ENCODE data around the gene SEC31B. TPM values are rescaled to one million over a fixed set of nuclear protein-coding genes. Genes with fewer than 3 reads are reported as not detected.

Gene SEC31B
- total RNA-seq, 1 donor from 2014 or later: 11.6 TPM

GRCh38 chr10:100501423-100501822, 18.2 kb downstream of the SEC31B start:
- no peak for DNase-seq (ENCODE audit: extremely low read depth, low read depth, low spot score)

DNA sequence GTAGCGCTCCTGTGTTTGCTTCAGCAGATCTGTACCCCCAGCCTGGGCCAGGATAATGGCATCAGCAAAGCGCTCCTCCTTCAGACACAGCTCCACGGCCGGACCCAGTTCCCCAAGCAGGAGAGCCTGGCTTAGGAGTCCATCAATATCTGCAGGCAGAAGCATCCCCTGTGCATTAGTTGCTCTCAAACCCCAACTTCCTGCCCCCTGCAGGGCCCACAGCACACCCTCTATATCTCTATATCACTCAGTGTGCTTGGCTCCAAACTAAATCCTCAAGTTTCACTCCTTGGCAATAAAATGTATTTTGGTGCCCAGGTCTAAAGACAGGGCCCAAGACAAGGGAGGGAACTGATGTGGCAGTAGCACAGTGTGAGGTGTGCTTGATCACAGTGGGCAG, 21.6 kb downstream of the SEC31B start:
- DNase-seq (ENCODE audit: extremely low read depth, low read depth, low spot score): no peak

- no peak for DNase-seq (ENCODE audit: extremely low read depth, low read depth, low spot score)
Observed at GRCh38 chr10:100496567-100496966, 23.1 kb downstream of the SEC31B start.

- DNase-seq (ENCODE audit: extremely low read depth, low read depth, low spot score): no peak
Observed at GRCh38 chr10:100490531-100490930, 29.1 kb downstream of the SEC31B start.

DNA sequence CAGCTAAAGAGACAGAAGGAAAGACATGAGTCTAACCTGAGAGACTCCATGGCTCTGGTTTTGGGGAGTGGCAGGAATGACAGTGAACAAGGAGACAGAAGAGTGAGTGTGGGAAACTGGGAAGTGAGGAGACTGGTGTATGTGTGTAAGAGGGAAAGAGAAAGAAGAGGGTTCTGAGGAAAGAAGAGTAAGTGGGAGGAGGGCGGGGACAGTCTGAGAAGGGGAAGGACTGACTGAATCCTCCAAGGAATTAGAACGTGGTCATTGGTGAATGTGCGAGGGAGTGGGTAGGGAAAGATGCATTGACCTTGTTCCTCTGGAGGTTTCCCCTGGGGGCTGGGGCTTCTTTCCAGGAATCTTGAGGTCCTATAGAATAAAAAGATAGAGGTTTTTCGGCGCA, 30.3 kb downstream of the SEC31B start:
- no peak for DNase-seq (ENCODE audit: extremely low read depth, low read depth, low spot score)

- DNase-seq (ENCODE audit: extremely low read depth, low read depth, low spot score): no peak
Observed at GRCh38 chr10:100487529-100487928, 32.1 kb downstream of the SEC31B start.

DNA sequence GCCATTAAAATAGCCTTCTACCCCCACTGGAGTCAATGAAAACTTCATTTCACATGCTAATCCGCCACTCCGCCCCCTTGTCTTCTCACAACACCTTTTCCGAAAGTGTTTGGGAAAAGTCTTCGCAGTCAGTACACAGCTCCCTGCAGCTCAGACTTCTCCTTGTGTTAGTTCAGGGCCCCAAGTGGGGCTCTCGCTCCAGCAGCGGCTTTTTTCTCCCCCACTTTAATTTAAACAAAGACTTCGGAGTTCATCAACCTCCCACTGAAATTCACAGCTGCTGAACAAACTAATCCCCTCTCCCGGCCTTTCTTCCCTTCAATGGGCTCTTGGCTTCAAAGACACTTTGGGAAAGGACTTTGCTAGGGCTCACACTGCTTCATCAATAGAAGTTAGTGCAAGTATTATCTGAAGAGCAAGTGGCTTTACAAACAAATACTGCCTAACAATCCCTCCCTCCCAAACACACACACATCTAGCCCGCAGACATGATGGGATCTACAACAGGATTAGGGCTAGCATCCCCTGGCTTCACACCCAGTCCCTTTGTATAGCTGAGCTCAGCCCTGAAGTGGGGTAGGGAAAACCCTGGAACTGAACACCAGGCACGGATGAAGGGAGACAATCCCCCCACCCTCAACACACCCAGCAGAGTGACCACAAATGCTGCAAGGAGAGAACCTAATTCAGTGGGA, 33.7 kb downstream of the SEC31B start:
- no peak for DNase-seq (ENCODE audit: extremely low read depth, low read depth, low spot score)

- DNase-seq (ENCODE audit: extremely low read depth, low read depth, low spot score): no peak
Observed at GRCh38 chr10:100485366-100485765, 34.3 kb downstream of the SEC31B start.

DNA sequence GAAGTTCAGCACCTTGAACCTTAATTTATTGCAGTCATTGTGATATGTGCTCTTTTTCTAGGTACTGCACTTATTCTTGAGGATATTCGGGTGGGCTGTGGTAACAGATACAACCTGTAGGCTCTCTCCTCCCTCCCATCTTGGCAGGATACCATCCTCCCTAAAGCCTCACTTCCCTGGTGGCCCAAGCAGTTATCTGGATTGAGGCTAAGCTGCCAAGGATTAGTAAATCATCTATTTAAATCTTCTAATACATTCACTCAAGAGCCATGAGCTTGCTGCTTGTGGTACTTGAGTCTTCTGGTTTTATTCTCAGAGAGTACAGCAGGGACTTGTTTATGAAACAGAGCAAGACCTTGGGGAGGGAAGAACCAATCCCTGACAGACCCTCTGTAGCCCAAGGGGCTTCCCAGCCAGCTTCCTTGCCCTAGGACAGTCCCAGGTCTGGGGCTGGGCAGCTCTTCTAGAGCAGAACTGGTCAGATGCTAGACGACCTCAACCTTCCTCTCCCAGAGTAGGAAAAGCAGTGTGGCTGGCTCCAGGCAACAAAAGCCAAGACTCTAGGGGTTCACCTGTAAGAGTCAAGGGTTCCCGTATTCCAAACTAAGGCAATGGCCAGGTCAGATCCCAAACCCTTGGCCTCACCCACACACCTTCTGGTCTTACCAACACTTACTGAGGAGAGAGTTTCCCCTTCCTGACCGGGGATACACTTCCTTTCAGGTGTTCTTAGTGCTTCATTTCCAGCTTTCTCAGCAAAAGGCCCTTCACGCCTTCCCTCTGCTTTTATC, 35.6 kb downstream of the SEC31B start:
- DNase-seq (ENCODE audit: extremely low read depth, low read depth, low spot score): no peak

DNA sequence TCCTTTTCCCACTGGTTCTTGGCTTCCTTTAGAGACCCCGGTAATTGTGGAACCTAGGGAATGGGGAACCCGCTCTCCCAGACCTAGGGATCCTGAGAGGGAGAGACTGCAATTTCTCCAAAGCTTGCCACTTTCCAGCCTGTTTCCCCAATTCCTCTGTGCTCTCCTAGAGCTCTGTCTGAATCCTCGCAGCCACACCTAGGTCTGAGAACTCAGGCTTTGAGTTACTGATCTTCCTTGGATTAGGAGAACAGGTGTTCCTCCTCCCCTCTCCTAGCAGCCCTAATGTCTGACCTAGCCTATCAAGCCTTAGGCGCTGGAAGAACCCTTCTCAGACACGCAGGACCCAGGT, 36.9 kb downstream of the SEC31B start:
- DNase-seq (ENCODE audit: extremely low read depth, low read depth, low spot score): no peak

- peak; percentile 14 for DNase-seq (ENCODE audit: extremely low read depth, low read depth, low spot score)
Observed at GRCh38 chr10:100482181-100482833, 37.4 kb downstream of the SEC31B start.

- DNase-seq (ENCODE audit: extremely low read depth, low read depth, low spot score): peak; percentile 82
Observed at GRCh38 chr10:100481462-100482081, 38.1 kb downstream of the SEC31B start.

GRCh38 chr10:100480002-100480401, 39.7 kb downstream of the SEC31B start:
- DNase-seq (ENCODE audit: extremely low read depth, low read depth, low spot score): no peak

DNA sequence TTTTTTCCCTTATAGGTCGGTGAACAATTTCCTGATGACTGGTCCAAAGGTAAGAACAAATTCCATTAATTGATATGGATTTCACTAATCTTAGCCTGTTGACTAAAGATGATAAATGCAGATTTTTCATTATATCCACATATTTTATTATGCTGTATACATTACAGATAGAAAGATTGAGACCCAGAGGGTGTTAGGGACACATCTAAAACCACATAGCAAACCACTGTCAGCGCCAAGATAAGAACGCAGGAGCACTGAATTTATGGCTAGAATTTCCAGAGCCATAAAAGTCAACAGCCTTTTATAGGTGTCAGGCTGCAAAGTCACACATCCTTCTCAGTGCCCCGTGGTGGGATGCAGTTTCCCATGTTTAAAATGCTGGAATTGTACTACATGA, 40.6 kb downstream of the SEC31B start:
- no peak for DNase-seq (ENCODE audit: extremely low read depth, low read depth, low spot score)

DNA sequence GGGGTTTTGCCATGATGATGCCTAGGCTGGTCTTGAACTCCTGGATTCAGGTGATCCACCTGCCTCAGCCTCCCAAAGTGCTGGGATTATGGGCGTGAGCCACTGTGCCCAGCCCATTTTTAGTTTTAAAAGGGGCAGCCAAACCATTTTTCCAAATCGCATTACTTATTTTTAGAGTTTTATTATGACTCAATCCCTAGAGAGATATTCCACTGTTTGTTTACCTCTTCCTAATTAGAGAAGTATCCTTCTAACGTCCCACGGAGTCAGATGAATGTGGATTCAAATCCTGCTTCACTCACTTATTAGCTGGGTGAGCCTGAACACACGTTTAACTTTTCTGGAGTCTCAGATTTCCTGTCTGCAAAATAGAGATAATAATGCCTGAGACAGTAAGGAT, 41.7 kb downstream of the SEC31B start:
- DNase-seq (ENCODE audit: extremely low read depth, low read depth, low spot score): no peak

GRCh38 chr10:100470367-100470766, 49.3 kb downstream of the SEC31B start:
- DNase-seq (ENCODE audit: extremely low read depth, low read depth, low spot score): no peak

- no peak for DNase-seq (ENCODE audit: extremely low read depth, low read depth, low spot score)
Observed at GRCh38 chr10:100469756-100470155, 49.9 kb downstream of the SEC31B start.

DNA sequence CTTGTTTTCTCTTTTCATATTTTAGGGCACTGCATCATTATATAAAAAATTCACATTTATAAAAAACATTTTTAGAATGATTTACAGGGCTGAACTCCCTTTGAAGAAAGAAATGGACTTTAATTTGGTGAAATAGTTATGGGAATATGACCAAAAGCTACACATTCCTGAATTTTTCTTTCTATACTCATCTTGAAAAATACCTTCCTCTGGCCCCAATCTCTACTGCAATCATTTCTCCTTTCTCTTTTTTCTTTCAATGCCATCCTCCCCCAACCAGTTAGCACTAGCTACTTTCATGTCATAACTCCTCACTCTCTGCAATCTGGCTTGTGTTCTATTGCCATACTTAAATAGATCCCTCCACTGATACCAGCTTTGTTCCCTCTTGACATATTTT, 50.7 kb downstream of the SEC31B start:
- no peak for DNase-seq (ENCODE audit: extremely low read depth, low read depth, low spot score)

DNA sequence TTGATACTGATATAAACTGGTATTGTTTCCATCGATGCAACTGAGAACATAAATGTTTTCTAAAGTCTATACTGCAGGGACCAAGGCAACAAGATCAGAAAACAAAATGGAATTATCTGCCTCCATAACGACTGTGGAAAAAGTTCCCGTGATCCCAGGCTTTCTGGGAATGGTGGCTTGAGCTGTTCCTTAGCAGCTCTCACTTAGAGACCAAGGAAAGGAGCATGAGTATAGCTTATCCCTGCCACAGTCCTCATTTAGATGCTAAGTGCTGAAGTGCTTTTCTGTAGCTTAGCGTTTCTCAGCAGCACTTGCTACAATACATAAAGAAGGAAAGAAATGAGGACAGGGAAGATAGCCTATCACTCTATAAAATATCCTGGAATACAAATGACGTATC, 51.3 kb downstream of the SEC31B start:
- no peak for DNase-seq (ENCODE audit: extremely low read depth, low read depth, low spot score)

GRCh38 chr10:100462709-100463108, 57.0 kb downstream of the SEC31B start, which contains the start of gene WNT8B:
TSS of gene WNT8B (plus strand) at chr10:100463009. CDS start at chr10:100463169, 160 bp downstream.
- no peak for DNase-seq (ENCODE audit: extremely low read depth, low read depth, low spot score)

GRCh38 chr10:100448951-100449350, 70.7 kb downstream of the SEC31B start:
- DNase-seq (ENCODE audit: extremely low read depth, low read depth, low spot score): no peak
